ENCODE measurements around the gene PCSK1N.
A peak's percentile ranks its signal among the peaks of the same experiment; 100 is the strongest.
"Not testable (repeated sequence)": the region's sequence is repeated elsewhere in the genome, so short reads cannot be mapped to it uniquely, and the experiment has no call there.

The PCSK1N gene

GRCh38 chrX:48835524-48836329 lies at the start of gene PCSK1N:
Gene PCSK1N, minus strand, starts transcription at chrX:48835610. Its CDS starts 78 bp downstream, at chrX:48835532.
- DNase-seq (ENCODE audit: low read depth in 2 of 2), result peak in 1 of 2 donors; percentile 7

GRCh38 chrX:48883729-48884128 lies 48.3 kb upstream of the PCSK1N start:
- DNase-seq (ENCODE audit: low read depth in 2 of 2), result no peak

GRCh38 chrX:48876944-48877343 lies 41.5 kb upstream of the PCSK1N start:
- not testable (repeated sequence) for DNase-seq (ENCODE audit: low read depth in 2 of 2)

- not testable (repeated sequence) for DNase-seq (ENCODE audit: low read depth in 2 of 2)
These were observed 36.6 kb upstream of the PCSK1N start for GRCh38 chrX:48872017-48872416.

GRCh38 chrX:48864210-48864609 lies 28.8 kb upstream of the PCSK1N start:
- DNase-seq (ENCODE audit: low read depth in 2 of 2), result no peak

- no peak for DNase-seq (ENCODE audit: low read depth in 2 of 2)
These were observed 19.5 kb upstream of the PCSK1N start for GRCh38 chrX:48854898-48855297.

- not testable (repeated sequence) for DNase-seq (ENCODE audit: low read depth in 2 of 2)
These were observed 18.9 kb upstream of the PCSK1N start for GRCh38 chrX:48854121-48854804.

- not testable (repeated sequence) for DNase-seq (ENCODE audit: low read depth in 2 of 2)
These were observed 18.1 kb upstream of the PCSK1N start for GRCh38 chrX:48853494-48853893.

GRCh38 chrX:48852857-48853256 lies 17.4 kb upstream of the PCSK1N start:
- no peak for DNase-seq (ENCODE audit: low read depth in 2 of 2)

GRCh38 chrX:48848847-48849246 lies 13.4 kb upstream of the PCSK1N start:
- no peak for DNase-seq (ENCODE audit: low read depth in 2 of 2)

- no peak for DNase-seq (ENCODE audit: low read depth in 2 of 2)
These were observed 4.3 kb upstream of the PCSK1N start for GRCh38 chrX:48839686-48840085.

- DNase-seq (ENCODE audit: low read depth in 2 of 2), result no peak
These were observed 1.1 kb downstream of the PCSK1N start for GRCh38 chrX:48834383-48834709.

- no peak for DNase-seq (ENCODE audit: low read depth in 2 of 2)
These were observed 1.8 kb downstream of the PCSK1N start for GRCh38 chrX:48833542-48834138.

GRCh38 chrX:48831909-48832291 lies 3.5 kb downstream of the PCSK1N start:
- no peak for DNase-seq (ENCODE audit: low read depth in 2 of 2)

GRCh38 chrX:48831136-48831908 lies 4.1 kb downstream of the PCSK1N start:
- no peak for DNase-seq (ENCODE audit: low read depth in 2 of 2)

- no peak for DNase-seq (ENCODE audit: low read depth in 2 of 2)
These were observed 6.2 kb downstream of the PCSK1N start for GRCh38 chrX:48829016-48829735.

GRCh38 chrX:48827654-48827968 lies 7.8 kb downstream of the PCSK1N start:
- no peak for DNase-seq (ENCODE audit: low read depth in 2 of 2)

GRCh38 chrX:48826876-48827653 lies 8.3 kb downstream of the PCSK1N start:
- DNase-seq (ENCODE audit: low read depth in 2 of 2), result no peak

GRCh38 chrX:48826135-48826875 lies 9.1 kb downstream of the PCSK1N start, which contains the start of gene ERAS:
Gene ERAS, plus strand, starts transcription at chrX:48826513. Its CDS starts 2,611 bp downstream, at chrX:48829124.
- no peak for DNase-seq (ENCODE audit: low read depth in 2 of 2)

- no peak for DNase-seq (ENCODE audit: low read depth in 2 of 2)
These were observed 11.3 kb downstream of the PCSK1N start for GRCh38 chrX:48824066-48824465.
